Panc1 (cell line): ENCODE data around the gene ZNF619. TPM values are rescaled to one million over a fixed set of nuclear protein-coding genes. Genes with fewer than 3 reads are reported as not detected.
"Not testable (repeated sequence)": the region's sequence is repeated elsewhere in the genome, so short reads cannot be mapped to it uniquely, and the experiment has no call there.

ENCODE experiments used
- ATAC-seq: fragments of 200-7000 bp; cut with Tn5 transposase; 2 replicates; pipeline ENCODE4 v1.9.1; 2020; ENCODE audit warnings: mild to moderate bottlenecking, moderate library complexity
- BruUV-seq: library from RNA; stranded (reverse); fragments of 400-500 nt; replicated peaks from 2 replicates; lab custom pipeline; 2021; lab: Mats Ljungman, UMichigan
- CTCF ChIA-PET: fragments of 300-600 bp; sonication (Branson Sonifier 250); formaldehyde crosslinking; loops from one replicate; lab custom pipeline; 2022; ENCODE audit warnings: antibody characterized with exemption; lab: Charles Lee
- POLR2A ChIA-PET: fragments of 300-600 bp; sonication (Branson Sonifier 250); formaldehyde crosslinking; loops from one replicate; lab custom pipeline; 2022; ENCODE audit warnings: antibody characterized with exemption; lab: Charles Lee
- DNase-seq: peaks from one replicate; pipeline ENCODE4 v3.0.0-alpha.2; 2010; ENCODE audit warnings: low read depth, low spot score
- H3K27ac ChIP-seq: 2 replicates; pipeline ENCODE4 v1.5.1; 2011; ENCODE audit warnings: mild to moderate bottlenecking, low read length, inconsistent platforms
- H3K27me3 ChIP-seq: fragments of 200-500 bp; sonication (Bioruptor generic); 2 replicates; pipeline ENCODE4 v1.6.0; 2014; ENCODE audit warnings: low read length, inconsistent platforms; ENCODE audit not compliant: control insufficient read depth, insufficient read depth
- H3K36me3 ChIP-seq: fragments of 200-500 bp; sonication (Bioruptor generic); 2 replicates; pipeline ENCODE4 v1.5.1; 2014; ENCODE audit warnings: inconsistent platforms, mild to moderate bottlenecking, low read length, moderate library complexity; ENCODE audit not compliant: control insufficient read depth, insufficient read depth
- H3K4me1 ChIP-seq: 2 replicates; pipeline ENCODE4 v1.5.1; 2011; ENCODE audit warnings: inconsistent platforms, mild to moderate bottlenecking, low read length, moderate library complexity; ENCODE audit not compliant: control insufficient read depth, insufficient read depth
- H3K4me3 ChIP-seq, 2 experiments: 2 replicates each; pipeline ENCODE4 v1.5.1; 2011 to 2012; ENCODE audit warnings: low read depth in 2 of 2, low read length in 2 of 2, mild to moderate bottlenecking in 2 of 2, inconsistent platforms in 1 of 2, moderate library complexity in 1 of 2
- H3K9me3 ChIP-seq: fragments of 200-500 bp; sonication (Bioruptor generic); 2 replicates; pipeline ENCODE4 v1.5.1; 2014; ENCODE audit warnings: low read depth, mild to moderate bottlenecking, inconsistent platforms, low read length, moderate library complexity; ENCODE audit not compliant: control insufficient read depth, insufficient read depth
- CTCF ChIP-seq: fragments of 450-650 bp; IDR thresholded peaks from 2 replicates; pipeline ENCODE4 v1.5.1; 2017; ENCODE audit warnings: mild to moderate bottlenecking
- POLR2AphosphoS5 ChIP-seq: IDR thresholded peaks from 2 replicates; pipeline ENCODE4 v1.6.1; 2012; ENCODE audit warnings: mild to moderate bottlenecking, low read depth, low read length, moderate library complexity
- REST ChIP-seq, 2 experiments: IDR thresholded peaks; 2 replicates each; pipeline ENCODE4 v1.6.1; 2011 to 2012; ENCODE audit warnings: low read depth in 2 of 2, control low read depth in 1 of 2, low read length in 1 of 2, mild to moderate bottlenecking in 1 of 2, moderate library complexity in 1 of 2; ENCODE audit not compliant: insufficient read depth in 1 of 2
- SIN3A ChIP-seq: IDR thresholded peaks from 2 replicates; pipeline ENCODE4 v1.6.1; 2012; ENCODE audit warnings: low read depth, mild to moderate bottlenecking, low read length, moderate library complexity, borderline replicate concordance; ENCODE audit not compliant: insufficient read depth
- TCF7L2 ChIP-seq: IDR thresholded peaks from 2 replicates; pipeline ENCODE4 v1.6.1; 2011; ENCODE audit warnings: mild to moderate bottlenecking, low read depth, low read length, inconsistent platforms
- in situ Hi-C: cut with HindIII; loops from 2 replicates; pipeline ENCODE4 v1.10.0; 2016; ENCODE audit warnings: low sequenced_read_pairs, low pct_unique_long_range_greater_than_20kb
- intact Hi-C: fragments of 100-400 bp; cut with micrococcal nuclease; formaldehyde crosslinking; loops from one replicate; pipeline ENCODE4 v1.10.0; 2022; ENCODE audit not compliant: unreplicated experiment
- total RNA-seq: library from RNA; stranded (reverse); gene quantifications from one replicate; pipeline ENCODE4 v1.2.1, GENCODE V29; 2021; ENCODE audit not compliant: unreplicated experiment

The ZNF619 gene
- total RNA-seq, 1 experiment from 2014 or later, result 1.3 TPM

GRCh38 chr3:40462838-40463237 lies 14.1 kb upstream of the ZNF619 start:
- DNase-seq, BruUV-seq, POLR2A ChIA-PET, H3K27me3 ChIP-seq, in situ Hi-C loops, H3K9me3 ChIP-seq, intact Hi-C loops, H3K27ac ChIP-seq, H3K4me3 ChIP-seq, ATAC-seq, CTCF ChIA-PET, H3K4me1 ChIP-seq: not testable (repeated sequence)
- peaks cover 26% of the 10 kb centered on the region for H3K36me3 ChIP-seq

- Histone ChIP-seq H3K27me3 (no peaks in the 10 kb centered on the region), H3K9me3 (no peaks in the 10 kb centered on the region), H3K27ac (no peak overlapping the region), H3K36me3 (peaks cover 21% of the 10 kb centered on the region; the same call in 1 of the 2 replicates), H3K4me3 (no peak overlapping the region), H3K4me1 (peaks cover 6% of the 10 kb centered on the region)
- TF ChIP-seq TCF7L2 (no peak), POLR2AphosphoS5 (0 out of 2 replicates have a peak, but pooled peaks have one; percentile 18)
- in situ Hi-C loops, result no loop called here
- no TSS peak for BruUV-seq
- ATAC-seq, result no peak
- ChIA-PET POLR2A (no interaction called here), CTCF (no interaction called here)
- intact Hi-C loops, result no loop called here
- DNase-seq, result no peak
Measured at GRCh38 chr3:40463579-40463978, 13.3 kb upstream of the ZNF619 start.

- POLR2A ChIA-PET, result no interaction called here
- BruUV-seq, result no TSS peak
- TF ChIP-seq POLR2AphosphoS5, result peak; percentile 75
- no peak for TF ChIP-seq CTCF
- ATAC-seq, result peak; percentile 32; the same call in 1 of the 2 replicates
- no peak overlapping the region for H3K27ac ChIP-seq
- no peaks in the 10 kb centered on the region; the same call in 1 of the 2 replicates for H3K4me1 ChIP-seq
- in situ Hi-C loops (no loop called here), intact Hi-C loops (no loop called here)
- peaks cover 16% of the 10 kb centered on the region; the same call in 1 of the 2 replicates for H3K36me3 ChIP-seq
- DNase-seq, result no peak
- no peaks in the 10 kb centered on the region for H3K9me3 ChIP-seq
- no peaks in the 10 kb centered on the region for H3K27me3 ChIP-seq
- CTCF ChIA-PET, result no interaction called here
- H3K4me3 ChIP-seq, result no peak overlapping the region
Measured at GRCh38 chr3:40464339-40465110, 12.4 kb upstream of the ZNF619 start.

GRCh38 chr3:40465111-40465407 lies 11.9 kb upstream of the ZNF619 start:
- Histone ChIP-seq H3K27me3 (no peaks in the 10 kb centered on the region), H3K27ac (no peak overlapping the region), H3K36me3 (peaks cover 16% of the 10 kb centered on the region; the same call in 1 of the 2 replicates), H3K9me3 (no peaks in the 10 kb centered on the region), H3K4me1 (no peaks in the 10 kb centered on the region; the same call in 1 of the 2 replicates), H3K4me3 (no peak overlapping the region)
- ATAC-seq (peak; percentile 46; the same call in 1 of the 2 replicates), DNase-seq (no peak)
- in situ Hi-C loops, result no loop called here
- TF ChIP-seq SIN3A (no peak), POLR2AphosphoS5 (no peak), TCF7L2 (no peak), REST (IDR thresholded peaks at IDR 0.05; ENCODE audit: insufficient read depth in 1 of 2, low read depth in 2 of 2, low read length in 1 of 2) (no peak), CTCF (no peak)
- intact Hi-C loops, result no loop called here
- POLR2A ChIA-PET, result no interaction called here
- CTCF ChIA-PET, result no interaction called here
- BruUV-seq, result no TSS peak
